Thoracic aorta (tissue), 2 donors: ENCODE data around the gene CD63. TPM values are rescaled to one million over a fixed set of nuclear protein-coding genes. Genes with fewer than 3 reads are reported as not detected.

Source experiments
- ATAC-seq: fragments of 150-250 bp; one replicate; pipeline ENCODE4 v1.8.0; 2017; ENCODE audit warnings: low read depth; ENCODE audit not compliant: insufficient number of reproducible peaks, low FRiP score
- DNase-seq: peaks from one replicate; pipeline ENCODE4 v3.0.0-alpha.2; 2020; ENCODE audit warnings: low spot score
- H3K27ac ChIP-seq, 2 donors: fragments of 200-600 bp; sonication (generic); 1 replicate in 1 of 2; 2 replicates in 1 of 2; pipeline ENCODE4 v1.5.1; 2016; ENCODE audit warnings: mild to moderate bottlenecking in 2 of 2, moderate library complexity in 2 of 2
- H3K27me3 ChIP-seq: fragments of 200-600 bp; sonication (generic); replicated peaks from 2 replicates; pipeline ENCODE4 v1.6.0; 2016; ENCODE audit warnings: mild to moderate bottlenecking; ENCODE audit not compliant: insufficient read depth
- H3K36me3 ChIP-seq: fragments of 200-600 bp; sonication (generic); one replicate; pipeline ENCODE4 v1.5.1; 2016
- H3K4me1 ChIP-seq, 2 donors: fragments of 200-600 bp; sonication (generic); 1 replicate in 1 of 2; 2 replicates in 1 of 2; pipeline versions ENCODE4 v1.5.1 to v1.6.0; 2016; ENCODE audit warnings: low read depth in 2 of 2, mild to moderate bottlenecking in 1 of 2; ENCODE audit not compliant: control insufficient read depth in 1 of 2
- H3K4me3 ChIP-seq: fragments of 200-600 bp; sonication (generic); 2 replicates; pipeline ENCODE4 v1.5.1; 2016; ENCODE audit warnings: mild to moderate bottlenecking
- H3K9me3 ChIP-seq: fragments of 200-600 bp; sonication (generic); 2 replicates; pipeline ENCODE4 v1.5.1; 2016
- CTCF ChIP-seq: fragments of 200-600 bp; sonication (generic); IDR thresholded peaks from one replicate; pipeline ENCODE4 v1.5.1; 2019; ENCODE audit warnings: antibody characterized with exemption
- total RNA-seq, 2 donors: library from RNA; depleted of rRNA; stranded (reverse); fragments of >200 nt; gene quantifications; one replicate each; pipeline versions ENCODE4 v1.1.0 to v1.2.3, GENCODE V29; 2016

CD63 gene
- total RNA-seq, 2 donors from 2014 or later: 615 to 776 TPM

- Histone ChIP-seq H3K9me3 (no peaks in the 10 kb centered on the region), H3K27me3 (no peaks in the 10 kb centered on the region), H3K4me3 (no peak overlapping the region), H3K36me3 (peaks cover 21% of the 10 kb centered on the region), H3K27ac (peak overlapping the region; percentile 1 to 92), H3K4me1 (peaks cover 37 to 88% of the 10 kb centered on the region in 2 donors)
- ATAC-seq (no peak), DNase-seq (no peak)
- no peak for TF ChIP-seq CTCF
Observed at GRCh38 chr12:55723516-55724225, 5.1 kb downstream of the CD63 start.

GRCh38 chr12:55722948-55723347 is 5.9 kb downstream of the CD63 start:
- Histone ChIP-seq H3K27ac (peak overlapping the region; percentile 21 to 92), H3K9me3 (no peaks in the 10 kb centered on the region), H3K36me3 (peaks cover 21% of the 10 kb centered on the region), H3K4me3 (no peak overlapping the region), H3K27me3 (no peaks in the 10 kb centered on the region), H3K4me1 (peaks cover 45 to 95% of the 10 kb centered on the region in 2 donors)
- DNase-seq (no peak), ATAC-seq (no peak)
- no peak for TF ChIP-seq CTCF

- Histone ChIP-seq H3K4me1 (peaks cover 47 to 96% of the 10 kb centered on the region in 2 donors), H3K36me3 (peaks cover 20% of the 10 kb centered on the region), H3K4me3 (peak overlapping the region; percentile 54), H3K27ac (peak overlapping the region; percentile 90 to 92), H3K27me3 (no peaks in the 10 kb centered on the region), H3K9me3 (no peaks in the 10 kb centered on the region)
- DNase-seq: no peak
- no peak for TF ChIP-seq CTCF
- no peak for ATAC-seq
Observed at GRCh38 chr12:55721601-55722213, 7.1 kb downstream of the CD63 start.

GRCh38 chr12:55720894-55721444 is 7.8 kb downstream of the CD63 start:
- peak; percentile 82 for DNase-seq
- peaks cover 43 to 92% of the 10 kb centered on the region in 2 donors for H3K4me1 ChIP-seq
- peak overlapping the region; percentile 90 to 92 for H3K27ac ChIP-seq

More at GRCh38 chr12:55720894-55721444, 7.8 kb downstream of the CD63 start:
- peak; percentile 65 for ATAC-seq
- Histone ChIP-seq H3K9me3 (no peaks in the 10 kb centered on the region), H3K4me3 (peak overlapping the region; percentile 54), H3K36me3 (peaks cover 14% of the 10 kb centered on the region), H3K27me3 (no peaks in the 10 kb centered on the region)
- TF ChIP-seq CTCF: peak; percentile 69
